Endothelial cell of umbilical vein (primary cell): Measurements from ENCODE around the gene HSD17B13. TPM values are rescaled to one million over a fixed set of nuclear protein-coding genes. Genes with fewer than 3 reads are reported as not detected.

Experiments
- BruUV-seq: library from RNA; stranded (reverse); fragments of 400-500 nt; replicated peaks from 2 replicates; lab custom pipeline; 2021; lab: Mats Ljungman, UMichigan
- CTCF ChIA-PET: fragments of 300-600, 350-600 bp; sonication (Branson Sonifier 250); formaldehyde crosslinking; loops from one replicate; lab custom pipeline; 2021; ENCODE audit warnings: antibody characterized with exemption, inconsistent platforms; lab: Charles Lee
- POLR2A ChIA-PET: fragments of 300-600, 350-600 bp; sonication (Branson Sonifier 250); formaldehyde crosslinking; loops from one replicate; lab custom pipeline; 2021; ENCODE audit warnings: antibody characterized with exemption, inconsistent platforms; lab: Charles Lee
- DNase-seq: peaks from one replicate; pipeline ENCODE4 v3.0.0-alpha.2; 2011; ENCODE audit warnings: low read depth, low spot score
- FAIRE-seq: peaks from 2 replicates; lab custom pipeline; 2011; peaks lifted over from hg19 to GRCh38; lab: Jason Lieb, UNC
- H2AFZ ChIP-seq: 2 replicates; pipeline ENCODE4 v1.6.0; 2012; ENCODE audit warnings: low read depth, low read length, control low read depth, inconsistent platforms
- H3K27ac ChIP-seq: 2 replicates; pipeline ENCODE4 v1.5.1; 2011; ENCODE audit warnings: low read depth, mild to moderate bottlenecking, control low read depth, low read length, moderate library complexity; ENCODE audit not compliant: insufficient read depth
- H3K27me3 ChIP-seq, 2 experiments: 2 replicates each; pipeline versions ENCODE4 v1.6.0 to v1.6.1; 2011; ENCODE audit warnings: low read length in 2 of 2, mixed read lengths in 1 of 2; ENCODE audit not compliant: control insufficient read depth in 2 of 2, insufficient read depth in 2 of 2
- H3K36me3 ChIP-seq, 2 experiments: 2 replicates in 1 of 2; 3 replicates in 1 of 2; pipeline ENCODE4 v1.5.1; 2011; ENCODE audit warnings: low read length in 2 of 2, mild to moderate bottlenecking in 1 of 2, moderate library complexity in 1 of 2; ENCODE audit not compliant: control insufficient read depth in 2 of 2, insufficient read depth in 2 of 2; ENCODE audit errors: extremely low read depth in 1 of 2
- H3K4me1 ChIP-seq: 3 replicates; pipeline ENCODE4 v1.5.1; 2011; ENCODE audit warnings: mild to moderate bottlenecking, low read length; ENCODE audit not compliant: control insufficient read depth, insufficient read depth; ENCODE audit errors: extremely low read depth
- H3K4me2 ChIP-seq: 2 replicates; pipeline ENCODE4 v1.6.1; 2011; ENCODE audit warnings: low read length, control low read depth, mixed read lengths; ENCODE audit not compliant: insufficient read depth
- H3K4me3 ChIP-seq, 3 experiments: fragments of 200-600 bp in 1 of 3; sonication (generic), shearing (Covaris generic) in 1 of 3; replicated peaks in 1 of 3; 2 replicates each; pipeline ENCODE4 v1.5.1; 2011 to 2016; ENCODE audit warnings: control low read depth in 3 of 3, low read length in 3 of 3, mild to moderate bottlenecking in 2 of 3, inconsistent platforms in 1 of 3, low read depth in 1 of 3, moderate library complexity in 1 of 3; ENCODE audit not compliant: insufficient read depth in 1 of 3
- H3K79me2 ChIP-seq: 2 replicates; pipeline ENCODE4 v1.6.0; 2012; ENCODE audit warnings: low read length, inconsistent platforms; ENCODE audit not compliant: control insufficient read depth, insufficient read depth
- H3K9ac ChIP-seq: replicated peaks from 2 replicates; pipeline ENCODE3; 2011; ENCODE audit warnings: low read length, control low read depth; ENCODE audit not compliant: insufficient read depth; ENCODE audit errors: extremely low read depth
- H3K9me1 ChIP-seq: replicated peaks from 3 replicates; pipeline ENCODE4 v1.6.0; 2011; ENCODE audit warnings: mild to moderate bottlenecking, low read length; ENCODE audit not compliant: control insufficient read depth, insufficient read depth; ENCODE audit errors: extremely low read depth
- H3K9me3 ChIP-seq: replicated peaks from 2 replicates; pipeline ENCODE4 v1.5.1; 2012; ENCODE audit warnings: low read length, inconsistent platforms; ENCODE audit not compliant: control insufficient read depth, insufficient read depth
- H4K20me1 ChIP-seq: replicated peaks from 2 replicates; pipeline ENCODE3; 2011; ENCODE audit warnings: mild to moderate bottlenecking, low read length; ENCODE audit not compliant: control insufficient read depth, insufficient read depth; ENCODE audit errors: extremely low read depth
- EZH2 ChIP-seq: IDR thresholded peaks from 2 replicates; pipeline ENCODE4 v1.6.1; 2012; ENCODE audit warnings: borderline replicate concordance, low read depth, mild to moderate bottlenecking, moderate library complexity, low read length, inconsistent platforms; ENCODE audit not compliant: severe bottlenecking
- FOS ChIP-seq: IDR thresholded peaks from 2 replicates; pipeline ENCODE4 v1.6.1; 2011; ENCODE audit warnings: mild to moderate bottlenecking, low read length, moderate library complexity, borderline replicate concordance; ENCODE audit not compliant: insufficient read depth
- JUN ChIP-seq: IDR thresholded peaks from 2 replicates; pipeline ENCODE4 v1.6.1; 2011; ENCODE audit warnings: borderline replicate concordance, low read depth; ENCODE audit not compliant: insufficient read length, insufficient read depth
- MAX ChIP-seq: IDR thresholded peaks from 2 replicates; pipeline ENCODE4 v1.6.1; 2011; ENCODE audit not compliant: insufficient read depth, insufficient read length
- POLR2AphosphoS5 ChIP-seq: IDR thresholded peaks from 2 replicates; pipeline ENCODE4 v1.6.1; 2012; ENCODE audit warnings: low read depth, mild to moderate bottlenecking, control low read depth, low read length, moderate library complexity; ENCODE audit not compliant: insufficient read depth
- dilution Hi-C: fragments of 300-500 bp; cut with MboI; formaldehyde crosslinking; loops from one replicate; pipeline ENCODE4 v1.15.0; 2019; ENCODE audit warnings: low sequenced_read_pairs; ENCODE audit not compliant: extremely low pct_ligation_motif_present
- intact Hi-C: fragments of 100-400 bp; cut with micrococcal nuclease; formaldehyde crosslinking; loops from one replicate; pipeline ENCODE4 v1.10.0; 2022
- polyA plus RNA-seq, 4 experiments: library from polyadenylated mRNA; depleted of rRNA in 3 of 4; stranded (reverse) in 3 of 4; unstranded in 1 of 4; fragments of >200 nt; gene quantifications; 2 replicates each; pipeline versions ENCODE4 v1.2.1 to v1.2.3, GENCODE V29; 2011 to 2012; ENCODE audit warnings: missing spikeins in 1 of 4
- total RNA-seq: library from RNA; stranded (reverse); gene quantifications from 2 replicates; pipeline ENCODE4 v1.2.3, GENCODE V29; 2021
- TF ChIP-seq, protein P1 (sequence below), 2 donors: IDR thresholded peaks; 1 replicate in 1 of 2; 2 replicates in 1 of 2; pipeline ENCODE4 v1.5.1; 2011; ENCODE audit warnings: low read length in 2 of 2, mild to moderate bottlenecking in 2 of 2, moderate library complexity in 2 of 2, control low read depth in 1 of 2, inconsistent platforms in 1 of 2, low read depth in 1 of 2; ENCODE audit not compliant: insufficient read depth in 1 of 2; ENCODE audit errors: extremely low read depth in 1 of 2

The HSD17B13 gene
- total and polyA plus RNA-seq, 2 donors (not counting 3 experiments of a cell fraction or from before 2014, with no cell fraction given) = 0.07 TPM; not detected in 1

- FAIRE-seq = peak; percentile 8
- CTCF ChIA-PET = no interaction called here
These were observed 11.9 kb downstream of the HSD17B13 start for GRCh38 chr4:87310691-87311335.

More at GRCh38 chr4:87310691-87311335, 11.9 kb downstream of the HSD17B13 start:
- Histone ChIP-seq H3K4me2 (no peak overlapping the region), H3K79me2 (no peaks in the 10 kb centered on the region), H3K4me3 (no peak overlapping the region), H3K4me1 (no peaks in the 10 kb centered on the region), H2AFZ (no peak overlapping the region), H3K27ac (no peak overlapping the region), H3K36me3 (no peaks in the 10 kb centered on the region), H3K9me3 (no peaks in the 10 kb centered on the region), H4K20me1 (no peaks in the 10 kb centered on the region), H3K9me1 (no peaks in the 10 kb centered on the region), H3K9ac (no peak overlapping the region), H3K27me3 (peaks cover 0 to under 1% of the 10 kb centered on the region in 2 experiments)
- no TSS peak for BruUV-seq
- POLR2A ChIA-PET = no interaction called here
- TF ChIP-seq POLR2AphosphoS5 (no peak), EZH2 (no peak), JUN (no peak), FOS (no peak), MAX (no peak)
- TF ChIP-seq, protein P1, sequence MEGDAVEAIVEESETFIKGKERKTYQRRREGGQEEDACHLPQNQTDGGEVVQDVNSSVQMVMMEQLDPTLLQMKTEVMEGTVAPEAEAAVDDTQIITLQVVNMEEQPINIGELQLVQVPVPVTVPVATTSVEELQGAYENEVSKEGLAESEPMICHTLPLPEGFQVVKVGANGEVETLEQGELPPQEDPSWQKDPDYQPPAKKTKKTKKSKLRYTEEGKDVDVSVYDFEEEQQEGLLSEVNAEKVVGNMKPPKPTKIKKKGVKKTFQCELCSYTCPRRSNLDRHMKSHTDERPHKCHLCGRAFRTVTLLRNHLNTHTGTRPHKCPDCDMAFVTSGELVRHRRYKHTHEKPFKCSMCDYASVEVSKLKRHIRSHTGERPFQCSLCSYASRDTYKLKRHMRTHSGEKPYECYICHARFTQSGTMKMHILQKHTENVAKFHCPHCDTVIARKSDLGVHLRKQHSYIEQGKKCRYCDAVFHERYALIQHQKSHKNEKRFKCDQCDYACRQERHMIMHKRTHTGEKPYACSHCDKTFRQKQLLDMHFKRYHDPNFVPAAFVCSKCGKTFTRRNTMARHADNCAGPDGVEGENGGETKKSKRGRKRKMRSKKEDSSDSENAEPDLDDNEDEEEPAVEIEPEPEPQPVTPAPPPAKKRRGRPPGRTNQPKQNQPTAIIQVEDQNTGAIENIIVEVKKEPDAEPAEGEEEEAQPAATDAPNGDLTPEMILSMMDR (IDR thresholded peaks at IDR 0.05; ENCODE audit: extremely low read depth in 1 of 2, insufficient read depth in 1 of 2, low read depth in 1 of 2, low read length in 2 of 2) = no peak
- no peak for DNase-seq
- dilution Hi-C loops = no loop called here
- intact Hi-C loops = no loop called here
